ENCODE measurements around the gene PTPN6. TPM values are rescaled to one million over a fixed set of nuclear protein-coding genes. Genes with fewer than 3 reads are reported as not detected.

PTPN6 gene
- total RNA-seq, 2 experiments from 2014 or later = 79.0 to 83.5 TPM

- ChIA-PET POLR2A (interaction anchor here (0.6 to 4.8 kb wide), 4 partner anchors 25 to 281 kb away, joined by 3 to 80 read pairs (median 14); partner anchors contain the start of genes C12orf57, RNU7-1 and ZNF384), CTCF (interaction anchor here (1.4 to 2.9 kb wide), 2 partner anchors 25 to 32 kb away, joined by 6 to 14 read pairs; no protein-coding TSS in a partner anchor)
- Histone ChIP-seq H3K4me3 (ENCODE audit: low read length) (peak overlapping the region; percentile 99), H3K4me1 (ENCODE audit: insufficient read depth, low read length) (peaks cover 41% of the 10 kb centered on the region), H3K36me3 (ENCODE audit: insufficient read depth, low read length) (peaks cover 60% of the 10 kb centered on the region), H3K27ac (ENCODE audit: low read depth in 1 of 2, low read length in 2 of 2) (peak overlapping the region; percentile 89 to 93), H3K9me3 (ENCODE audit: control insufficient read depth in 1 of 2, insufficient read depth in 1 of 2, low read length in 2 of 2) (no peaks in the 10 kb centered on the region), H3K27me3 (ENCODE audit: control insufficient read depth in 1 of 2, insufficient read depth in 2 of 2, low read length in 2 of 2) (no peaks in the 10 kb centered on the region)
- peak; percentile 8 for ATAC-seq (ENCODE audit: poor library complexity)
- peaks cover 74% of the 10 kb centered on the region for H3K36me3 Mint-ChIP-seq (ENCODE audit: low read depth)
- H3K27me3 Mint-ChIP-seq = no peaks in the 10 kb centered on the region
- peak overlapping the region; percentile 100 for H3K4me3 Mint-ChIP-seq
- H3K27ac Mint-ChIP-seq = peak overlapping the region; percentile 90
- no peaks in the 10 kb centered on the region for H3K9me3 Mint-ChIP-seq
- peaks cover 42% of the 10 kb centered on the region for H3K4me1 Mint-ChIP-seq (ENCODE audit: low read depth)
- TF ChIP-seq CTCF (IDR thresholded peaks at IDR 0.05) = no peak
- no peak for DNase-seq
- intact Hi-C loops (cut with DNase I, micrococcal nuclease) = loop anchor here (1.0 to 5.0 kb wide), 8 partner anchors 26 to 281 kb away; partner anchors contain the start of genes CDCA3 (in 2 of the 2), LPCAT3 (in 2 of the 2), USP5 (in 2 of the 2) and C12orf57 (in 1 of the 2)
Observed at GRCh38 chr12:6970096-6970527, 19.0 kb downstream of the PTPN6 start.

- Histone ChIP-seq H3K9me3 (ENCODE audit: control insufficient read depth in 1 of 2, insufficient read depth in 1 of 2, low read length in 2 of 2) (no peaks in the 10 kb centered on the region), H3K4me1 (ENCODE audit: insufficient read depth, low read length) (peaks cover 28% of the 10 kb centered on the region), H3K36me3 (ENCODE audit: insufficient read depth, low read length) (peaks cover 61% of the 10 kb centered on the region), H3K4me3 (ENCODE audit: low read length) (no peak overlapping the region), H3K27me3 (ENCODE audit: control insufficient read depth in 1 of 2, insufficient read depth in 2 of 2, low read length in 2 of 2) (no peaks in the 10 kb centered on the region), H3K27ac (ENCODE audit: low read depth in 1 of 2, low read length in 2 of 2) (no peak overlapping the region)
- ATAC-seq (ENCODE audit: poor library complexity) (no peak), DNase-seq (no peak)
- ChIA-PET POLR2A (interaction anchor here (1.0 to 1.6 kb wide), 2 partner anchors 30 to 44 kb away, joined by 3 to 5 read pairs; partner anchors contain the start of genes C12orf57, LPCAT3 and RNU7-1), CTCF (interaction anchor here (0.7 to 1.7 kb wide), 4 partner anchors 9 to 44 kb away, joined by 3 to 4 read pairs (median 4); partner anchors contain the start of gene LPCAT3)
- H3K4me1 Mint-ChIP-seq (ENCODE audit: low read depth) = peaks cover 32% of the 10 kb centered on the region
- TF ChIP-seq CTCF (IDR thresholded peaks at IDR 0.05) = no peak
- no peaks in the 10 kb centered on the region for H3K9me3 Mint-ChIP-seq
- peaks cover 76% of the 10 kb centered on the region for H3K36me3 Mint-ChIP-seq (ENCODE audit: low read depth)
- intact Hi-C loops (cut with DNase I, micrococcal nuclease) = loop anchor here (5.0 kb wide), 2 partner anchors 37 to 122 kb away; partner anchors contain the start of genes CDCA3 (in 2 of the 2) and USP5 (in 2 of the 2)
- no peaks in the 10 kb centered on the region for H3K27me3 Mint-ChIP-seq
- H3K27ac Mint-ChIP-seq = no peak overlapping the region
- no peak overlapping the region for H3K4me3 Mint-ChIP-seq
Observed at GRCh38 chr12:6974180-6974579, 23.0 kb downstream of the PTPN6 start.

- no peak for TF ChIP-seq CTCF (IDR thresholded peaks at IDR 0.05)
- Histone ChIP-seq H3K27me3 (ENCODE audit: control insufficient read depth in 1 of 2, insufficient read depth in 2 of 2, low read length in 2 of 2) (no peaks in the 10 kb centered on the region), H3K4me1 (ENCODE audit: insufficient read depth, low read length) (peaks cover 17% of the 10 kb centered on the region), H3K9me3 (ENCODE audit: control insufficient read depth in 1 of 2, insufficient read depth in 1 of 2, low read length in 2 of 2) (no peaks in the 10 kb centered on the region), H3K27ac (ENCODE audit: low read depth in 1 of 2, low read length in 2 of 2) (no peak overlapping the region), H3K4me3 (ENCODE audit: low read length) (no peak overlapping the region), H3K36me3 (ENCODE audit: insufficient read depth, low read length) (peaks cover 72% of the 10 kb centered on the region)
- H3K4me3 Mint-ChIP-seq = no peak overlapping the region
- no peaks in the 10 kb centered on the region for H3K27me3 Mint-ChIP-seq
- no peak overlapping the region for H3K27ac Mint-ChIP-seq
- peaks cover 81% of the 10 kb centered on the region for H3K36me3 Mint-ChIP-seq (ENCODE audit: low read depth)
- intact Hi-C loops (cut with DNase I, micrococcal nuclease) = loop anchor here in 1 of 2 experiments (5.0 kb wide), 1 partner anchor 117 kb away; the partner anchor contains the start of gene C1R
- ATAC-seq (ENCODE audit: poor library complexity) (no peak), DNase-seq (no peak)
- ChIA-PET CTCF (interaction anchor here (1.5 to 1.7 kb wide), 3 partner anchors 31 to 43 kb away, joined by 4 to 5 read pairs (median 4); partner anchors contain the start of gene LPCAT3), POLR2A (interaction anchor here (0.9 to 1.6 kb wide), 4 partner anchors 32 to 133 kb away, joined by 3 to 5 read pairs (median 3); partner anchors contain the start of genes C12orf57, C1RL, LPCAT3 and RNU7-1)
- H3K4me1 Mint-ChIP-seq (ENCODE audit: low read depth) = peaks cover 23% of the 10 kb centered on the region
- H3K9me3 Mint-ChIP-seq = no peaks in the 10 kb centered on the region
Observed at GRCh38 chr12:6975297-6976032, 24.3 kb downstream of the PTPN6 start.

Measured in CD4-positive, alpha-beta T cell (primary cell).